Measurements from ENCODE around the gene REV1. TPM values are rescaled to one million over a fixed set of nuclear protein-coding genes. Genes with fewer than 3 reads are reported as not detected.
"Not testable (repeated sequence)": the region's sequence is repeated elsewhere in the genome, so short reads cannot be mapped to it uniquely, and the experiment has no call there.

REV1 gene
- total and polyA plus RNA-seq, 2 donors (not counting 3 experiments of a cell fraction or from before 2014, with no cell fraction given), result 16.6 to 50.3 TPM

- dilution Hi-C loops (cut with MboI; ENCODE audit: extremely low pct_ligation_motif_present, low sequenced_read_pairs), result no loop called here
- TF ChIP-seq POLR2AphosphoS5 (IDR thresholded peaks at IDR 0.05; ENCODE audit: insufficient read depth, low read depth, low read length) (no peak), POLR2A (IDR thresholded peaks at IDR 0.05; ENCODE audit: low read depth, low read length) (no peak)
- intact Hi-C loops (cut with micrococcal nuclease), result no loop called here
- ChIA-PET CTCF (interaction anchor here (0.7 to 1.9 kb wide), 3 partner anchors 8 to 19 kb away, joined by 3 to 7 read pairs (median 5); no protein-coding TSS in a partner anchor), POLR2A (no interaction called here)
- Histone ChIP-seq H3K9me1 (replicated peaks; ENCODE audit: control insufficient read depth, extremely low read depth, insufficient read depth, low read length) (peaks cover 2% of the 10 kb centered on the region), H4K20me1 (replicated peaks; ENCODE audit: control insufficient read depth, extremely low read depth, insufficient read depth, low read length) (peaks cover 2% of the 10 kb centered on the region), H2AFZ (ENCODE audit: low read depth, low read length) (no peak overlapping the region), H3K4me2 (ENCODE audit: insufficient read depth, low read length) (no peak overlapping the region), H3K36me3 (ENCODE audit: control insufficient read depth in 2 of 2, extremely low read depth in 1 of 2, insufficient read depth in 2 of 2, low read length in 2 of 2) (no peaks in the 10 kb centered on the region), H3K27me3 (ENCODE audit: control insufficient read depth in 2 of 2, insufficient read depth in 2 of 2, low read length in 2 of 2) (no peaks in the 10 kb centered on the region), H3K27ac (ENCODE audit: insufficient read depth, low read depth, low read length) (no peak overlapping the region), H3K79me2 (ENCODE audit: control insufficient read depth, insufficient read depth, low read length) (peaks cover 76% of the 10 kb centered on the region), H3K4me1 (ENCODE audit: control insufficient read depth, extremely low read depth, insufficient read depth, low read length) (no peaks in the 10 kb centered on the region), H3K4me3 (replicated peaks in 1 of 3; ENCODE audit: insufficient read depth in 1 of 3, low read depth in 1 of 3, low read length in 3 of 3) (no peak overlapping the region), H3K9me3 (replicated peaks; ENCODE audit: control insufficient read depth, insufficient read depth, low read length) (no peaks in the 10 kb centered on the region), H3K9ac (replicated peaks; ENCODE audit: extremely low read depth, insufficient read depth, low read length) (no peak overlapping the region)
- FAIRE-seq (no peak), DNase-seq (ENCODE audit: low read depth, low spot score) (no peak)
- BruUV-seq (replicated peaks), result no TSS peak
Observed at GRCh38 chr2:99356853-99357252, 133.0 kb downstream of the REV1 start.

GRCh38 chr2:99354825-99355224 is 135.0 kb downstream of the REV1 start:
- BruUV-seq (replicated peaks); H3K27me3 ChIP-seq (ENCODE audit: control insufficient read depth in 2 of 2, insufficient read depth in 2 of 2, low read length in 2 of 2); FAIRE-seq; H3K9me3 ChIP-seq (replicated peaks; ENCODE audit: control insufficient read depth, insufficient read depth, low read length); H3K4me1 ChIP-seq (ENCODE audit: control insufficient read depth, extremely low read depth, insufficient read depth, low read length); H3K9ac ChIP-seq (replicated peaks; ENCODE audit: extremely low read depth, insufficient read depth, low read length); H4K20me1 ChIP-seq (replicated peaks; ENCODE audit: control insufficient read depth, extremely low read depth, insufficient read depth, low read length); DNase-seq (ENCODE audit: low read depth, low spot score); H2AFZ ChIP-seq (ENCODE audit: low read depth, low read length); dilution Hi-C loops (cut with MboI; ENCODE audit: extremely low pct_ligation_motif_present, low sequenced_read_pairs); intact Hi-C loops (cut with micrococcal nuclease); H3K4me3 ChIP-seq (replicated peaks in 1 of 3; ENCODE audit: insufficient read depth in 1 of 3, low read depth in 1 of 3, low read length in 3 of 3); H3K9me1 ChIP-seq (replicated peaks; ENCODE audit: control insufficient read depth, extremely low read depth, insufficient read depth, low read length); H3K36me3 ChIP-seq (ENCODE audit: control insufficient read depth in 2 of 2, extremely low read depth in 1 of 2, insufficient read depth in 2 of 2, low read length in 2 of 2); H3K4me2 ChIP-seq (ENCODE audit: insufficient read depth, low read length); H3K27ac ChIP-seq (ENCODE audit: insufficient read depth, low read depth, low read length): not testable (repeated sequence)
- H3K79me2 ChIP-seq (ENCODE audit: control insufficient read depth, insufficient read depth, low read length), result peaks cover 92% of the 10 kb centered on the region
- ChIA-PET CTCF (interaction anchor here (1.1 kb wide), 1 partner anchor 18 kb away, joined by 6 read pairs; the partner anchor contains the start of gene EIF5B), POLR2A (interaction anchor here (0.9 kb wide), 1 partner anchor 17 kb away, joined by 6 read pairs; no protein-coding TSS in a partner anchor)
